B cell (primary cell): Measurements from ENCODE around the gene ZNF639.

ENCODE experiments used
- CTCF ChIP-seq: fragments of 200-600 bp; IDR thresholded peaks from one replicate; pipeline ENCODE4 v1.8.0; 2022; ENCODE audit warnings: antibody characterized with exemption, mild to moderate bottlenecking
- EZH2 ChIP-seq: IDR thresholded peaks from 2 replicates; pipeline ENCODE4 v1.6.1; 2012; ENCODE audit warnings: borderline replicate concordance, low read depth, mild to moderate bottlenecking, moderate library complexity, low read length; ENCODE audit not compliant: insufficient read depth, poor library complexity, severe bottlenecking

DNA sequence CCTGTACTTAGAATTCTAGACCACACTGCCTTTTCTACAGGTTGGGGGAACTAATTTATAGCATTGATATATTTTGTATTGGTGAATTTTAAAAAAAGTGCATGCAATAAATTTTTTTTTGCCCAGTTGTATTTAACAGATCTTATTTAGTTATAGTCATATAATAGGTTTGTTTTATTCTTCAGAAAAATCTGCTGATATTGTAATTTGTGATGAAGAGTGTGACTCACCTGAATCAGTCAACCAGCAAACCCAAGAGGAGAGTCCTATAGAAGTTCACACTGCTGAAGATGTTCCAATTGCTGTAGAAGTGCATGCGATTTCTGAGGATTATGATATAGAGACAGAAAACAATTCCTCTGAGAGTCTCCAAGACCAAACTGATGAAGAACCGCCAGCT is 10.3 kb downstream of the ZNF639 start:
- no peak for TF ChIP-seq CTCF
- TF ChIP-seq EZH2, result no peak
